ENCODE measurements around the gene PCDH1.

Gene PCDH1

DNA sequence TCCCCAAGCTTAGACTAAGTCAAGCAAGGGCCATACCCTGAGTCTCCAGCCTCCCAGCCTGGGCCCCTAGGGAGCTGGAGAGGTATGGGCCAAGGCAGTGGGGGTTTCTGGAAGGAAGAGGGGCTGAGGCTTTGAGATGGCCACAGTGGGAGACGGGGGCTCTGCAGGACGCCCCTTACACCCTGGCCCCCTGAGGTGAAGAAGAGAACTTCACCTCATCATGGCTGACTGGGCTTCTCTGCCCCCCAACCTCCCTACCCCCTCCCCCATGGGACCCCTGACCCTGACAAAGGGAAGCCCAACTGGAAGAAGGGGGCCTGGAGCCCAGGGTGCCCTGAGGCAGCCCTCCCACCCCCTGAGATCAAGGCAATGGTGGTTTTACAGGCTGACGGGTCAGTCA is 25.8 kb downstream of the PCDH1 start:
- DNase-seq, result no peak

DNA sequence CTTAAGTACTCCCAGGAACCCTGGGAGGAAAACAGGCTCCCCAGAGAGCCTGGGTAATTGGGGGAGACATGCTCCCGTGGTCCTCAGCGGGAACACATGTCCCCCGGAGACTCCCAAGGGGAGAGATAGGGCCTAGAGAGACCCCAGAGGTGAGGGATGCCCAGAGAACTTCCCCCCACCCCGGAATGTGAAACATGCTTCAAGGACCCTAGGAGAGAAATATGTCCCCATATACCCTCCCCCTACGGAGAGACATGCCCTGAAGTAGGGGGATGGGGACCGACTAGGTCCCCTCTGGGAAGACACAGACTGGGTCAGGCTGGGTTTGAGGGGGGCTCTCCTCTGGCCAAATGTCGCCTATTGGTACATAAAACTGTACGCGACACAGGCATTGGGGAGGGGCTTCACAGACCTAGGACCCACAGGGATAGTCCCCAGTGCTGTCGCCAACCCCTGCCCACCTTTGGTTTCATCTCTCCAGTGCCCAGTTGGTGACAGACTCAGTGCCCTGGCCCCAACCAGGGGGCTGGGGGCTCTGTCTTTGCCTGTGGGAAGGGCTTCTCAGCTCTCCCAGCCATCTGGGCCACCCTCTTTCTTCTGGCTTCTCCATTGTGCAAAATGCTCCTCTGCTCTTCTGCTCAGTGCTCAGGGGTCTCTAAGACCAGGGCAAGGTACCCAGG is 26.9 kb downstream of the PCDH1 start:
- DNase-seq, result no peak

DNA sequence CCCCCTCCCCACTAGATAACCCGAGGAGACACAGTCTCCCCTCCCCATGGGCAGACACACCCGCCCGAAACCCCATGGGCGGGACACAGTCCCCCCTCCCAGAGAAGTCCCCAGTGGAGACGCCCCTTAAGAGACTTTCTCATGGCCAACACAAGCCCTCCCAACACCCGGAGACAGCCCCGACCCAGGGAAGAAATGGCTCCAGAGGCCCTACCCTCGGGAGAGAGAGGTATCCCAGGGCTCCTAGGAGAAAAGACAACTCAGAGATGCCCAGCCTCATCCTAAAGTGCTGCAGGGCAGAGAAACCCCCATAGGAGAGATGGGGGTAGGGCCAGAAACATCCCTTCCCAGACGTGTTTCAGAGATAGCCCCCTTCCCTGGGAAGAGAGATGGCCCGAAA is 27.4 kb downstream of the PCDH1 start:
- no peak for DNase-seq

DNA sequence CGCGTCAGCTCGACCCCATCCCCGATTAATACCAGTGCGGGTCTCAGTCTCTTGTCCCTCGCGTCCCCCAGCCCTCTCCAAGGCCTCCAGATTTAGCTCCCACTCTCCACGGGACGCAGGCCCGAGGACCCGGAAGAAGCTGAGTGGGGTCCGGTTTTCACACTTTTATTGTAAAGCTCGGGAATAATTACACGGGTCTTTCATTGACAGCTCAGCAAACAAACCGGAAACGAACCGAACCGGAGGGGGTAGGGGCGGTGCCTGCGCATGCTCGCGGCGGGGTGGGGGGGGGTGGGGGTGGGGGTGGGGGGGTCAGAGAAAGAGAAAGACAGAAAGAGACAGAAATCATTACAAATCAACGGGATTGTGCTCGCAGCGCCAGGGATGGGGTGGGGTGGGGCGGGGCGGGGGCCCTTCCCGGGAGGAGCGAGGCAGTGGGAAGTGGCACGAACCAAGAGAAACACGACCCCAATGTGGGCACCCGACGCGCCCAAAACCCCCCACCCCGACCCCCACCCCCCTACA is 27.9 kb downstream of the PCDH1 start:
- no peak for DNase-seq

DNA sequence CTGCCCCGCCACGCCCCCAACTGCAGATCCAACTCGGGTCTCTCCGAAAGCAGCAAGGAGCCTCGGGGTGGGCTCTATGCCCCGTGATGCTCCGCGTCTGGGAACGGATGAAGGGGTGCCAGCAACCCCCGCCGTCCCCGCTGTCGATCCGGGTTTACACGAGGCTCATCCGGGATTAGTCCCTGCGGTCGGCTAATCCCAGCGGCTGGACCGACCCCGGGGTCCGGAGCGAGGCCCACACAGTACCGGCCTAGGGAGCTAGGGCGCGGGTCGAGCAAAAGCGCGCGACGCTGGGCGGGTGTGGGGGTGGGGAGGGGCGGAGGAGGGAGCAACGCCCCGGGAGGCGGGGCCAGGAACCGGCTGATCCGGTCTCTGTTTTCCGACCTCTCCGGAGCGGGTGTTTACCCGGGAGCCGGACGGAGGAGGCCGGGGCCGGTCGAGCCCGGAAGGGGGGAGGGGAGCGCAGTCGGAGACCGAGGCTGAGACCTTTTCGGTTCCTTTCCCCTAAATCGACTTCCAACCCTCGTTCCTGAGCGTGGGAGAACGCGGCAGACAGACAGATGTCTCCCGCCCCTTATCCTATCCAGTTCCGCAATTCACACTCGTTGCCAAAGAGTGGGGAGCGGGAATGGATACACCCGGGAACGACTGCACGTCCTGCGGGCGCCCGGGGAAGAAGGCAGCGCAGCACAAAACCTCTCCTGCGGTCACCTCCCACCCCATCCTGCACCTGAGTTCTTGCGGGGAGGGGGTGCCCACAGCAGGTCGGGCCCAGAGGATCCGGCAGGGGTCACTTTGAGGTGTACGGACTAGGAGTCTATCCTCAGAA is 28.6 kb downstream of the PCDH1 start:
- DNase-seq, result peak; percentile 37

DNA sequence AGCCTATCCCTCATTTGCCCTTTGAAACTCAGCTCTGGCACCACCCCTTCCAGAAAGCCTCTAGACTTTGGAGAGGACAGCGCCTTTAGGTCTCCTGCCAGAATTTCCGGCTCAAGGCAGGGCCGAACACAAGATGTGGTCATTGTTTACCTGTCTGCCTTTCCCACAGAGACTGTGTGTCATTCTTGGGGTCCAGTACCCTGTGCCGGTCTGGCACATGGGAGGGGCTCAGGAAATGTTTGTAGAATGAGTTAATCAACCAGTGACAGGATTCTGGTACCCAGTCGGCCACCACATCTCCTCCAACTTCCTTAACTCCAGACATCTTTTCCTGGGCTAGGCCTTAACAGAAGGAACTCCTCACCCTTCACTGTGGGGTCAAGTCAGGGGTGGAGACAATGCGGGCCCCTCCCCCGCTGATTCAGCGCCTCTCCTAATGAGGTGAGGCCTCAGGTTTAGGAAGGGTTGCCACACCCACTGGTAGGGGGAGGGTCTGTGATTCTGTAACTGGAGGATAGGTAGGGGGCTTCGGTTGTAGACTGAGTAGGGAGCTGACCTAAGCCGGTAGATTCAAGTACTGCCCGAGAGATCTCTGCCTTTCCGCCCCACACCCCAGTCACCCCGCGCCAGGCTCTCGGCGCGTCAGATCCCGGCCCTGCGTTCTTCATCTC is 29.3 kb downstream of the PCDH1 start:
- DNase-seq, result no peak

DNA sequence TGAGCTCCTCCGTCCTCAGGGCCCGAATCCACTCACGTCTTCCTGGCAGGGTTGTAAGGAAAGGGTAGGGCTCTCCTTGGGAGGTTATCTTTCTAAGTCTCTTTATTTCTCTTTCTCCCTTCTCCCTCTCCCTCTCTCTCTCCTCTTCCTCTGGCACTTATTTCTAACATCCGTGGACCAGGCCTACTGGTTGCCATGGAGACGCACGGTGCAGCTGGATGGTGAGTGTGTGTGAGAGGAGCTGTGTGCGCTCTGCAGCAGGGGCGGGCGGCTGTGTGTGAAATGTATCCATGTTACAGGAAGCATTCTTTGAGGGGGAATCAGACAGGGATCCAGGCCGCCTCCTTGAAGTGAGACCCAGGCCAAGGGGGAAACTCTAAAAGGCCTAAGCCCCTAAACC is 32.2 kb downstream of the PCDH1 start:
- peak; percentile 36 for DNase-seq

DNA sequence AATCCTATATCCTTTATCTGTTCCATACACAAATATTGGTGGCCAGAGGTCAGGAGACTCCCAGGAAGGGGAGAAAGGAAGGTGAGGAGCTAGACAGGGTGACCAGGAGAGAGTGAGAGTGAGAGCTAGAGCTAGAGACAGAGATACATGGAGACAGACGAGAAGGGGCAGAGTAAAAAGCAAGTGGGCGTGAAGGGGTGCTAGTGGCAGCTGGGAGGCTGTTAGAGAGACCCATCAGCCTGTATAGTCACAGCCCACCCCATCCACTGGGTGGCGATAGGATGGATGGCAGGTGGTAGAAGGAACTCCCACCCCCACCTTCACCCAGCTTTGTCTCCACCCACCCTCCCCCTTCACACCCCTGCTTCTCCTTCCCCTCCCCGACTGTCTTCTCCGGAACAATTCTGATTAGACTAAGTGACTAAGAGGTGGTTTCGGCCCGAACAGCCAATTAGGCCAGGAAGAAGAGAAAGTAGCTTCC is 32.8 kb downstream of the PCDH1 start:
- DNase-seq, result no peak

DNA sequence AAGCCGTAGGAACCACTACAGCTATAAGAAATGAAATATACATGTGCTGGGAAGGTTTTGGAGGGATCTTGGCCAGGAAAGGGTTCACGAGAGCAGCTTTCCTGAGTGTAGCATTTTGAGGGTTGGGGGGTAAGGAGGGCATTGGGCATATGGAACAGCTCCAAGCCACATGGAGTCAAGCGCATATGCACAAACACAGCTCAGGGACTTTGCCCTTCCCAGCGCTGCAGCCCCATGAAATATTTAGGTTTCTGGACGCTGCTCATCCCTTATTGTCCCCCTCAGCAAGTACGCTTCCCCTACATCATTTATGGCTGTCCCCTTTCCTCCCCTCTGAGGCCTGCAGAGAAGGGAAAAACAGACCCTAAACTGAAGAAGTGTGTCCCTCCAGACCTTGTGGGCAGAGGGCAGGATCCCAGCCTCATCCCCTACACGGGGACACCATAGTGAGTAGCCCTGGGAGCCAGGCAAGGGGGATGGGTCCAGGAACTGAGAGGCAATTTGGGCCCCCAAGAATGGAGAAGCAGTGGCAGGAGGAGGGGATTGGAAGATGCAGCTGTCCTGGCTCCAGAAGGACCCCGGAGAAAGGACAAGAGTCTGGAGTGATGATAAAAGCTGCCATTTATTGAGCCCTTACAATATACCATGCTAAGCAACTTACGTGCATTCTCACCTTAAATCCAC is 33.7 kb downstream of the PCDH1 start:
- no peak for DNase-seq

DNA sequence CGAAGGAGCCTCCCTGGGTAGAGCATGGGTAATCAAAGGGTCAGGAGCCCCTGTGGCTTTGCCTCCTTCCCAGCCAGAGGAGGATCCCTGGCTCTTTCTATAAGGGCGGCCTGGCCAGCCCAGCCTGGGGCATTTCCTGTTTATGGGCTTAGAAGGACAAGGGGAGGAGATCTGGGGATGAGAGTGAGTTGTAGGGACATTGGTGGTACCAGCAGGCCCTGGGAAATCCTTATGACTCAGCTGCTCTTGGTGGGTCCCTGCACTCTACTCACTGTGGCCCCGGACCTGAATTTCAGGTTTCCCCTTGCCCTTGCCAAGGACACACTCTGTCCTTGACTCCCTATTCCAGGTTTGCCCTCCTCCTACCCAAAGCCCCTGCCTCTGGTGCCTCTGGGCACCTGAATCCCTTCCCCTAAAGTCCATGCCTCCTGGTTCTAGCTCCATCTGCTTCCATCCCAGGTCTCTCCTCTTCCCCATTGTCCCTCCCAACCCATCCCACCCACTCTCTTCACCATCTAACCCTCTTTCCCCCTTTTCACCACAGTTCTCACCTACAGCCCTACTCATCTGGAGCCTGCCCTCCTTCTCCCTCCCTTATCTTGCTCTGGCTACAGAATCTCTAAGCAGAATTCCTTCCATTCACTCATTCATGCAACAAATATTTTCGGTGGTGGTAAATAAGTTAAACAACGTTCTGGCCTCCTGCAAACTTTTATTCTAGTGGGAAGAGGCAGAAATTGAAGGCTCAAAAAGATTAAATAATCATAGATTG is 34.9 kb downstream of the PCDH1 start:
- no peak for DNase-seq

DNA sequence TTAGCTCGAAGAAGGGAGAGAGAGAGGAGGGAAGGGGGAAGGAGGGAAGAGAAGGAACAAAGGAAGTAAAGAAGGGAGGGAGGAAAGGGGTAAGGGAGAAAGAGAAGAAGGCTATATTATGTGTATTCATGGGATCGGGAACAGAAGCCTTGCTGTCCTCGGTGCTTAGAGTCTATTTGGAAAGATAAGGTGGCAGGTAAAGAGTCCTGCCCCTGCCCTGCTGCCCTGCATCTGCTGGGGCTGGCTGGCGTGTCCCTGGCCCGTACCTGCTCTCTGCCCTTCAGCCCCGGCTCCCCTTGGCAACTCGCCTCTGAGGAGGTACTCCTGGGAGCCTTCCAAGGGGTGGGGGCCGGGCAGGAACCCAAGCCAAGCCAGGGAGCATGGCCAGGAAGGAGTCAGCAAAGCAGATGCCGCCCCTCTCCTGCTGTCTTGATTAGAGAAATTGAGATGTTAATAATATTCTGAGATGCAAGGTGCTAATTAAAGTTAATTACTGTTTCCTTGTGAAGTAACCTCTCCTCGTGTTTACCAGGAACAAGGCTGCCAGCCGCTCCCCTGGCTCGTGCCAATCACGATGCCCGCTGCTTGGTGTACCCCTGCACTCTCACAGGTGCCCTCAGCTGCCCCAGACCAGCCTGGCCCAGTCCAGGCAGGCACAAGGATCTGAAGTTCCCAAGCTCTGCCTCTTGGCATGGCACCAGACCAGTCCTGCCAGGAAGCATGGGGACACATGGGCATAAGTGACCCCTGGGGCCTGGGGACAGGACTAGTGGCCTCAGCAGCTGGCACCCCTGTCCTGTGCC is 36.6 kb downstream of the PCDH1 start:
- DNase-seq, result peak; percentile 20

DNA sequence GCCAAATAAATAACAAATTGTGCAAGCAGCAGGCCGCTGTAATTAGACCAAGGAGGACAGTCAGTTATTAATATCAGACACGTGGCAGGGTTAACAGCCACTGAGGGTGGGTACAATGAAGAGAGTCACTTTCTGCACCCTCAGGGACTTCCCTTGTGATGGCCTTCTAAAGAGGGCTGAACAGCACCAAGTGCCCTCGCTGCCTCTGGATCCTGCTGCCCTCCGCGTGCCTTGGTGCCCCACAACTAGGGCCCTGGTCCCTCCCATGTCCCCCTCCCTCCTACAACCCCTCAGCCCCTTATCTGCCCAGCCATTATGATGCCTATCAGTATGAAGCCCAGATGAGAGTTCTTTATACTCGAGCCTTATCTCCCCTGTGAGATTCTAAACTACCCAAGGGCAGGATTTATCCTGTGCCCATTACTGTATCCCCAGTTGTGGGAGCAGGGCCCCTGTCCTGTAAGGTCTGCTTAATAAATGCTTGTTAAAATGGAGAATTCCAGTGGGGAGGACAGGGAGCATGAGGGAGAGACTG is 37.3 kb downstream of the PCDH1 start:
- DNase-seq, result no peak

DNA sequence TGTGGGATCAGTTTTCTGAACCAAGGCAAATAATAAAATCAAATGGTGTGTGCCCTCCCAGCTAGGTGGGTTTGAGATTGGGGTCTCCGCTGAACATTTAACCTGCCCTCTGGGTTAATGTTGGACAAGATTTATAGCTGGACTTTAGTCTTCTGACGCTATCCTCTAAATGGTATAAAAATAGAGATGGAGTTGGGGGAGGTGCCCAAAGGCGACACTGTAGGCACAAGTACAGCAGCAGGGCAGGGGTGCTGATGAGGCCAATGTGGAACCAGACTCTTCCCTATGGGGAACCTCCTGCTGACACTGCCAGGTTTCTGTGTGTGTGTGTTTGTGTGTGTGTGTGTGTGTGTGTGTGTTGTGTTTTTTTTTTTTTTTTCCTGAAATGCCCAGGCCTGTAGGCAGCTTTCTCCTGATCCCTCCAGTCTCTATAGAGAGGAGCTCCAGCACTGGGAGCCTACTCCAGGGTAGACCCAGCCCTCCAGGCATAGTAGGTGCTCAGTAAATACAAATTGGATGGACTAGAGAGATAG is 37.9 kb downstream of the PCDH1 start:
- no peak for DNase-seq

DNA sequence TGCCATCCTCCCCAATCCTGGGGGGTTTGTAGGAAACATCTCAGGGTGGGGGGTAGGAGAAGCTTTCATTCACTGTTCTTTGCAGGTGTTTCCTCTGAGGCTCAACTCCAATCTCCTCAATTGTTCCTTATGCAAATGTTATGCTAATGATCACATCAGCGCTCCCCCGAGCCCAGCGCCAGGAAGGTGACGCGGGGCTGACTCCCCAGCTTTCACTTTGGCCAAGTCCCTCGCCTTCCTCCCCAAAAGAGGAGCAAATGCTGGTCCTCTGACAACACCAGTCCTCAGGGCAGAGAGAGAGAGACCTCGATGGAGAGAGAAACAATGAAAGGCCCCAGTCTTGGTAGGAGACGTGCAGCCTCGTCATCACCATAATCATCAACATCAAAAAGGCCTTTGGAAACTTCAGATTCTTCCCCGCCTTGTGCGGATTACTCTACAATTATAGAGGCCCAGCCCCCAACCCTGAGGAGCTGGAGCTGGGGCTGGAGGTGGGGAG is 39.1 kb downstream of the PCDH1 start:
- DNase-seq, result no peak

DNA sequence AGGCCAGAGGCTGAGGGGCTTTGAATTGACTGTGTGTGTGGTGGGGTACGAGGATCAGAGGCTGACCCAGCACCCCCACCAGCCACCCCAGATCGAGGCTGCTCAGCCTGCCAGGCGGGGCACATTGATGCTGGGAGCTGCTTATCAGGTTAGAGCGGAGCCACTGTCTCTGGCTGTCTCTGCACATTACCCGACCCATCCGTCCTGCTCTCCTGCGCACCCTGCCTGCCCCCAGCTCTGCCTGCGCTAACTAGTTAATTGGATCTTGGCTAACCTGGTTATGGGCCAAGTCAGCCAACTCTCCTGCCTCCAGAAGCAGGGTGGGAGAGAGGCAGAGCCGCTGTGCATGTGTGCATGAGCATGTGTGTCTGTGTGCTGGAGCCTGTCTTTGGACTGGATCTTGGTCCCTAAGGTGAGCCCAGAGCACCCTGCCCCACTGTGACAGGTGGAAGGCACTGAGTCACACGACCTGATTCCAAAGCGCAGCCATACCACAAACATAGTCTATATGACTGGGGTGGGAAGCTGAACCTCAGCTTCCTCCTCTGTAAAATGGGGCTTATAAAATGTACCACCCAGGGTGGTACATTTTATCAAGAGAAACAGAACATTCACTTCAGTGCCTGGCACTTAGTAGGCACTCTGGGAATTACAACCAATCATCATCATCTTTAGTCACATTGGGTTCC is 39.7 kb downstream of the PCDH1 start:
- DNase-seq, result no peak

DNA sequence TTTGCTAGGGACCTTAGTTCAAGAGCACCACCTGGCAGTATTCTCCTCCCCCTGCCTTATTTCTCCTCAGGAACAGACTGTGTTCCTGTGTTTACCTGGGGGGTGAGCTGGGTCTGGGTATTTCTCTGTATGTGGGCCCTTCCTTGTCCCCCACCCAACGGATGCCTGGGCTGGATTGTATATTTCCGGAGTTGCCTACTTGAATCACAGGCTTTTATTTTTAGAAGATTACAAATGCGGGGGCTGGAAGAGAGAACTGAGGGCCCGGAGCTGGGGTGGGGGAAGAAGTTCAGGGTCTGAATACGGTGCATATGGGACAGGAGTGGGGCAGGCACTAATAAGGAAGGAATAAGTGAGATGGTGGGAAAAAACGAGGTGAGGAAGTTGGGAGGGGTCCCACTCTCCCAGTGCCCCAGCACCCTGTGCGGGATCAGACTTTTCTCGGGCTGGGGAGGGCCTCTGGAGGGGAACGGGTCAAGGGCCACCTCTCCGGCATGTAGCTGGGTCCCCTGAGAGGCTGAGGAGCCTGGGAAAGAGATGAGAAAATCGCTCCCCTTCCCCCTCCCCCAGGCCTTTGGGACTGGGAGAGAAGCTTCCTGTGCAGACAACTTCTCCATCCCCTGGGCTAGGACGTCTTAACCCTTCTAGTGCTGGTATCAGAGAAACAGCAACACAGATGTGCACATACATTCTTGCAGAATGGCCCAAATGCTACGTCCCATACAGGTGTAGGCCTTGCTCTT is 42.1 kb downstream of the PCDH1 start:
- DNase-seq, result no peak

DNA sequence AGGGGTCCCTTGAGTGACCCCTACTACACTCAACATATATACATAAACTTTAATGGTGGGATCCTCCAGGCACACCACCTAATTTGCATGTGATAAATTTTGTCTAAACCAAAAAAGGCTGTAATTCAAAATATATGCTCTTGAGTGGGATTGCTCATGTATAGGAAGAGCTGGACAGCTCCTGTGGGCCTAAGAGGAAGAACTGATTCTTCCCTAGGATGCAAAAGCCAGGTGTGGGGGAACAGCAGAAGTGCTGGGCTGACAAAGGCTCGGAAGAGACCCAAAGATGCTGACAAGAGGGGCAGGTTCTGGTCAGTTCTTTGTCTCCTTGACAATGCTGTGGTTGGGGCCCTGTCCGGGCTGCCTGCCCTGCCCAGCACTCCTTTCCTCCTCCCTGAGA is 43.9 kb downstream of the PCDH1 start:
- no peak for DNase-seq

DNA sequence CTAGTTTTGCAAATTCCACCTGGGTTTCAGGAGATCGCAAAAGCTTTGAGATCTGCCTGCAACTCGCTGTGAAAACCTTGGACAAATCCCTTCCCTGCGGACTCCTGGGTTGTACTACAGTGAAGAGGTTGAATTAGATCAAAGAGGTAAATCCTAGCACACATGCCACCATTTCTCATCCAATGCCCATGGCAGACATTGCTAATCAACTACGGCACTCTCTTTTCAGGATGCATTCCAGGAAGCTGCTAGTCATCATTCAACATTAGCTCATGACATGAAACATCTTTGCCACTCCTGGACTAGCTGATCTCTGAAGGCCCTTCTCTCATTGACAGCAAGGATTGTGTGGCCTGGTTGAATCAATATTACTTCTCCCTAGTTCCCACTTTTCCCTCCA is 46.1 kb downstream of the PCDH1 start:
- no peak for DNase-seq

DNA sequence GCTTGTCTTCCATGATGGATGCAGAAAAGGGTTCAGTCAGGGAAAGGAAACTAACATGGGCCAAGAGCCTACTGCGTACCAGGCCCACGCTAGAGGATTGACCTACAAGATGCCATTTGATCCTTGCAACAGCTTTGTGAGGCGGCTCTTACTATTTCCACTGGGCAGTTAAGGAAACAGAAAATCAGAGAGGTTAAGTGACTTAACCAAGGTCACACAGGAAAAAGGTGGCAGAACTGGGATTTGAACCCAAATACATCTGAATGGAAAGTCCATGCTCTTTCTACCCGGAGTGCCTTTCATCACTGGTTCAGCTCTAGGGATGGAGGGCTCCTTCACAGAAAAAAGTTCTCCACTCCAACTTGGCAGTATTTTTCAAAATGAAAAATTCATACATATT is 50.0 kb downstream of the PCDH1 start:
- no peak for DNase-seq
